ENCODE data around the gene CASP10. TPM values are rescaled to one million over a fixed set of nuclear protein-coding genes. Genes with fewer than 3 reads are reported as not detected.
A peak's percentile ranks its signal among the peaks of the same experiment; 100 is the strongest.

CASP10 gene
- polyA plus RNA-seq, 1 donor, result 5.0 TPM

DNA sequence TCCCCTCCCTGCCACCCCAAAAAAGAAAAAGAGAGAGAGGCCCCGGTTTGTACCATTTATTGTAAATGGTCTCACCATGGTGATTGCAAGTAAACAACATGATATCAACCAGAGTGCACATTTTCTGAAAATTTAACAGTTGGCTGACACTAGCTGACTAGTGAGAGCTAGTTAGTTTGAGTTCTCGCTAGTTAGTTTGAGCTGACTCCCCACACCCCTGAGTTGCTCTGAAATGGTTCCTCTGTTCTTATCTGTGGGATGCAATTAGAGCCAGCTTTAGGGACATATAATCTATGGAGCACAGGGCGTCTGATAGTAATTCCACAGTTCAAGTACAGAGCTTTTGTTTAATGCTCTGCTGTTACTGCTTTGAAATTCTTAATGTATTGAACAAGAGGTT, 13.1 kb downstream of the CASP10 start:
- DNase-seq (ENCODE audit: low read depth), result no peak

DNA sequence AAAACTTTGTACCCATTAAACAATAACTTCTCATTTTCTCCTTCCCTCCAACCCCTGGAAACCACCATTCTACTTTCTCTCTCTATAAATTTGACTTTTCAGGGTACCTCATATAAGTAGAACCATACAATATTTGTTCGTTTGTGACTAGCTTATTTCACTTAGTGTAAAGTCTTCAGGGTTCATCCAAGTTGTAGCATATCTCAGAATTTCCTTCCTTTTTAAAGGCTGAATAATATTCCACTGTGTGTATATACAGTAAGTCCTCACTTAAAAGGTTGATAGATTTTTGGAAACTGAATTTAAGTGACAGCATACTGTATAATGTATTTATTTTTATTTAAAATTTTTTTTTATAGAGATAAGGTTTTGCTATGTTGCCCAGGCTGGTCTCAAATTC, 13.9 kb downstream of the CASP10 start:
- no peak for DNase-seq (ENCODE audit: low read depth)

DNA sequence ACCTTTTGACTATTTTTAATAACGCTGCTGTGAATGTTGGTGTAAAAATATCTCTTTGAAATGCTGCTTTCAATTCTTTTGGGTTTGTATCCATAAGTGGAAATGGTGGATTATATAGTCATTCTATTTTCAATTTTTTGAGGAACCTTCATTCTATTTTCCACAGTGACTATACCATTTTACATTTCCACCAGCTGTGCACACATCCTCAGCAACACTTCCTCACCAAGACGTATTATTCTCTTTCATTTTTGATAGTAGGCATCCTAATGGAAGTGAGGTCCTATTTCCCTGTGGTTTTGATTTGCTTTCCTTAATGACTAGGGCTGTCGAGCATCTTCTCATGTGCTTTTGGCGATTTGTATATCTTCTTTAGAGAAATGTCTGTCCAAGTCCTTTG, 14.8 kb downstream of the CASP10 start:
- DNase-seq (ENCODE audit: low read depth), result no peak

DNA sequence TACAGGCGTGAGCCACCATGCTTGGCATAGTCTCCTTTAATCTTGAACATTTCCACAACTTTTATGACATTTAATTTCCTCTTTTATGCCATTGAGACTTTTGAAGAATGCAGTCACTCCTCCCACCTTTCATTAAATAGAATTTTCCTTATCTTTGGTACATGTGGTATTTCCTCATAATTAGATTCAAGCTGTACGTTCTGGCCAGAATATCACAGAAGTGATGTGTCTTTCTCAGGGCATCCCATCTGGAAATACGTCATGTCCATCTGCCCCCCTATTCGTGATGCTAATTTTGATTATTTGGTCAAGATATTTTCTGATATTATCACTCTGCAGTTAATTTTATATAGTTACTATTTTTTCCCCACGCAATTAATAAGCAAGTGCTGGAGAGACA, 16.9 kb downstream of the CASP10 start:
- DNase-seq (ENCODE audit: low read depth), result no peak

- DNase-seq (ENCODE audit: low read depth), result no peak
Observed at GRCh38 chr2:201200345-201200744, 17.4 kb downstream of the CASP10 start.

GRCh38 chr2:201201371-201201770, 18.4 kb downstream of the CASP10 start:
- DNase-seq (ENCODE audit: low read depth), result no peak

- DNase-seq (ENCODE audit: low read depth), result no peak
Observed at GRCh38 chr2:201203916-201204654, 21.1 kb downstream of the CASP10 start.

DNA sequence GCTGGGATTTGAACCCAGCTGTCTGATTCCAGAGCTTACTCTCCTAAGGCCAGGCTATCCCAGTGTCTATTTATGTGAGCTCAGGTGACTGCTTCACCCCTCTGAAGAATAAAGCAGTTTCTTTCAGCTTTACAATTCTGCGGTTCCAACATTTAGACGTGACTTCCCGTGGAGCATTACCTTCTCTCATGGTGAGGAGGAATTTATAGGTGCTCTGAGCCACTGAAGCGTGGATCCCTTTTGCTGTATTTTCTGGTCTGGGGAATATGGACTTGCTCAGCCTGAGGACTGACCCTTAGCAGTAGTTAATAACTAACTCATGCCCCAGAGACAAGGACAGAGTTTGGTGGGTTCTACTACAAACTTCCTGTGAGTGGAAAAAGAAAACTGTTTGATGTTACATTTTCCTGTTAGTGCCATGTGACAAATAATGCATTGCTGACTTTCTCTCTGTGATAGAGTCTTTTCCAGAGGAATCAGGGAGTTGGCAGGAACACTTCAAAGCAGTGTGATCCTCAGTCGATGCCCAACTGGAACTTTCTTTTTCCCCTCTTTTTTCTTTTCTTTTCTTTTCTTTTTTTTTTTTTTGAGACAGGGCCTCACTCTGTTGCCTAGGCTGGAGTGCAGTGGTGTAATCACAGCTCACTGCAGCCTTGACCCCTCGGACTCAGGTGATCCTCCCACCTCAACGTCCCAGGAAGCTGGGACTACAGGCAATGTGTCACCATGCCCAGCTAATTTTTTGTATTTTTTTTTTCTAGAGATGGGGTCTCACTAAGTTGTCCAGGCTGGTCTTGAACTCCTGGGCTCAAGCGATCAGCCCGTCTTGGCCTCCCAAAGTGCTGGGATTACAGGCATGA, 21.9 kb downstream of the CASP10 start:
- DNase-seq (ENCODE audit: low read depth), result no peak

GRCh38 chr2:201205515-201205849, 22.5 kb downstream of the CASP10 start:
- DNase-seq (ENCODE audit: low read depth), result no peak

DNA sequence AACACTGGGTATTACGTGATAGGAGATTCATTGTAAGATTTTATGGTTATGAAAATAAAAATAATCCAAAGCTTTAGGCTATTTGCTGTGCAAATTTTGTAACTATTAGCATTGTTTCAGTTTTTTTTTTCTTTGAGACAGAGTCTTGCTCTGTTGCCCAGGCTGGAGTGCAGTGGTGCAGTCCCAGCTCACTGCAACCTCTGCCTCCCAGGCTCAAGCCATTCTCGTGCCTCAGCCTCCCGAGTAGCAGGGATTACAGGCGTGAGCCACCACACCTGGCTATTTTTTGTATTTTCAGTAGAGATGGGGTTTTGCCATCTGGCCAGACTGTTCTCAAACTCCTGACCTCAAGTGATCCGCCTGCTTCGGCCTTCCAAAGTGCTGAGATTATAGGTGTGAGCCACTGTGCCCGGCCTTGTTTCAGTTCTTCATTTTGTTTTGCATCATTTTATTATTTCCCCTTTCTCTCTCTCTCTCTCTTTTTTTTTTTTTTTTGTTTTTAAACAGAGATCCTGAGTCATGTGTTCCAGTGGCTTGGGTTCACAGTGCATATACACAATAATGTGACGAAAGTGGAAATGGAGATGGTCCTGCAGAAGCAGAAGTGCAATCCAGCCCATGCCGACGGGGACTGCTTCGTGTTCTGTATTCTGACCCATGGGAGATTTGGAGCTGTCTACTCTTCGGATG, 25.8 kb downstream of the CASP10 start:
- no peak for DNase-seq (ENCODE audit: low read depth)

GRCh38 chr2:201215963-201216362, 33.0 kb downstream of the CASP10 start:
- DNase-seq (ENCODE audit: low read depth), result no peak

DNA sequence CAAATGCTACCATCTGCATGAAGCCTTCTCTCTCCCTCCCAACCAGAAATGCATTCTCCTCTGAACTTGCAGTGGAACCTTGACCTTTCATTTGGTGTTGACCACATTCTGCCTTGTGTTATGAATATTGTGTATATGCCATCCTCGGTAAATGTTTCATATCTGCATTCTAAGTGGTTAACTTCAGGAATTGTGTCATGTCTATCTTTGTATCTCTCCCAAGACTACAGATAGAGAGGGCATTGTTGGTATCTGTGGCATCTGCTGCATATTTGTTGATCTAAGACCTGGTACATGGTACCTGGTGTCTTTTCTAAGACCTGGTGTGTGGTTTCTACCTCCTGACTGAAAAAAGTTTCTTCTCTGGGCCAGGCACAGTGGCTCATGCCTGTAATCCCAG, 34.0 kb downstream of the CASP10 start:
- DNase-seq (ENCODE audit: low read depth), result no peak

- DNase-seq (ENCODE audit: low read depth), result no peak
Observed at GRCh38 chr2:201218780-201219179, 35.8 kb downstream of the CASP10 start.

- no peak for DNase-seq (ENCODE audit: low read depth)
Observed at GRCh38 chr2:201219328-201220096, 36.6 kb downstream of the CASP10 start.

- DNase-seq (ENCODE audit: low read depth), result no peak
Observed at GRCh38 chr2:201220102-201220570, 37.2 kb downstream of the CASP10 start.

DNA sequence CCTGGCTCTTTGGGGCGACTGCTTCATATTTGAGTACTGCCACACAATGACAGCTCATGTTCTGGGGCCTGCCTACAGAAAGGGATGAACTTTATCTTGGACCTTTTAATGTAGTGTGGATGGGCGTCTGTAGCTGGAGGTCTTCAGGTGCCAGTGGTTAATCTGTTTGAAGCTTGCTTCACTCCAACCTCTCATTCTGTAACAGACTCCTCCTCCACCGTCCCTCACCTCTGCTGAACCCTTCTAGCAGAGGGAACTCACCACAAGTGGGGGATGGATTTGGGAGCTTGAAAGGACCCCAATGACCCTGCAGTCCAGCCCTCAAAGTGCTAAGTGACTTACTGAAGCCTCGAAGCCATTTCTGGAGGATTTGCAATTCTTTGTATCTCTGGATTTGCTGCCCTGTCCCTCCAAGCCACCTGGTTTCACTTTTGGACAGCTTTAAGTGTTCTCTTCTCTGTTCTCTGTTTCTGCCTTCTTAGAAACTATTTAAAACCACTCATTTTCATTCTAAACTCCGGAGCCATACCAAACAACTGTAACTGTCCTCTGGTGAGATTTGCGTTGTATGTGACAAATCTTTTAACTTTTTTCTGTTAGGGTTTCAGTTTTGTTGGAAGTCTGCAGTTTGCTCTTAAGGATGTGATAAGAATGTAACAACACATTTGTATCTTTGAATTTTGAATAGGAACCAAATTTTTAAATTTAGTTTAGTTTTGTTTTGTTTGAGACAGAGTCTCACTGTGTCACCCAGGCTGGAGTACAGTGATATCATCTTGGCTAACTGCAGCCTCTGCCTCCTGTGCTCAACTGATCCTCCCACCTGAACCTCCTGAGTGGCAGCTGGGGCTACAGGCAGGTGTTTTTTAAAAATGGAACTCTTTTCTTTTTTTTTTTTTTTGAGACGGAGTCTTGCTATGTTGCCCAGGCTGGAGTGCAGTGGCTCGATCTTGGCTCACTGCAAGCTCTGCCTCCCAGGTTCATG, 40.4 kb downstream of the CASP10 start:
- no peak for DNase-seq (ENCODE audit: low read depth)

DNA sequence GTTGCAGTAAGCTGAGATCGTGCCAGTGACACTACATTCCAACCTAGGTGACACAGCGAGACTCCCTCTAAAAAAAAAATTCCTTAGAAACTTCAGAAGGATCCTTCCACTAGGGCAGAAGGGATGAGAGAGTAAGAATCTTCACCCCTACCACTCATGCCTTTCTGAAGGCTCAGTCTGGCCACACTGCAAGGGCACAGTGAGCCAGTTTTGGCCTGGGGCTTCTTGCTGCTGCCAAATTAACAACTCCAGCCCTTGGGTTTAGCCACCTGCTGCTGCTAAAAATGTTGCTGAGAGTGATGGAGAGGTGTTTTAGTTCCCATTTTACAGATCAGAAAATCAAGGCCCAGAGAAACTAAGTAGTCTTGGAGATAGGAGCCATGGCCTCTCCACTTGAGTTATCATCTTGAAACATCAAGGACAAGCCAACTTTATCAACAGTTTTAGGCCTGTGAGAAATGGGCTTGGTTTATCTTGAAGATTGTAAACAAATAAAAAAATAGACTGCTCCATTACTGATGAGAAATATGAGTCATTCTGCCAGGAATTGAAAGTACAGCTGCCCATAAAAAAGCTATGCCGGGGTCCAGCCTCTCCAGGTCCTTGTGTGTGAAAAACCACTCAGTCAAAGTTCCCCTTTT, 45.5 kb downstream of the CASP10 start:
- no peak for DNase-seq (ENCODE audit: low read depth)

GRCh38 chr2:201228912-201229290, 46.0 kb downstream of the CASP10 start:
- no peak for DNase-seq (ENCODE audit: low read depth)

- DNase-seq (ENCODE audit: low read depth), result peak; percentile 56
Observed at GRCh38 chr2:201231781-201232466, 49.0 kb downstream of the CASP10 start.

DNA sequence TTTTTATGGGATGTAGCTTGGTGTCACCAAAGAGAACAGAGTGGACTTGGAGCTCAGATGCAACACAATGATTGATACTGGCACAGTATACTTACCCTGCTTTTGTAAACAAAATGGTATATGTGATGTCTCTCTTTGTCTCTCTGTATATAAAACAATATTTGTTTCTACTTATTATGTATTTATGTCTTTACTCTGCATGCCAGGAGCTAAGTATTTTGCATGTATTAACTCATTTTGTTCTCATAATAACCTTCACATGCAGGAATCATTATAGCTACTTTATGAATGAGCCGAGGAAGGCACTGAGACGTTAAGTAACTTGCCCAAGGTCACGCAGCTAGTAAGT, 49.5 kb downstream of the CASP10 start:
- no peak for DNase-seq (ENCODE audit: low read depth)

Data from forelimb muscle (tissue), 1 donor.